Measurements from ENCODE around the gene SEPTIN6.

Gene SEPTIN6

DNA sequence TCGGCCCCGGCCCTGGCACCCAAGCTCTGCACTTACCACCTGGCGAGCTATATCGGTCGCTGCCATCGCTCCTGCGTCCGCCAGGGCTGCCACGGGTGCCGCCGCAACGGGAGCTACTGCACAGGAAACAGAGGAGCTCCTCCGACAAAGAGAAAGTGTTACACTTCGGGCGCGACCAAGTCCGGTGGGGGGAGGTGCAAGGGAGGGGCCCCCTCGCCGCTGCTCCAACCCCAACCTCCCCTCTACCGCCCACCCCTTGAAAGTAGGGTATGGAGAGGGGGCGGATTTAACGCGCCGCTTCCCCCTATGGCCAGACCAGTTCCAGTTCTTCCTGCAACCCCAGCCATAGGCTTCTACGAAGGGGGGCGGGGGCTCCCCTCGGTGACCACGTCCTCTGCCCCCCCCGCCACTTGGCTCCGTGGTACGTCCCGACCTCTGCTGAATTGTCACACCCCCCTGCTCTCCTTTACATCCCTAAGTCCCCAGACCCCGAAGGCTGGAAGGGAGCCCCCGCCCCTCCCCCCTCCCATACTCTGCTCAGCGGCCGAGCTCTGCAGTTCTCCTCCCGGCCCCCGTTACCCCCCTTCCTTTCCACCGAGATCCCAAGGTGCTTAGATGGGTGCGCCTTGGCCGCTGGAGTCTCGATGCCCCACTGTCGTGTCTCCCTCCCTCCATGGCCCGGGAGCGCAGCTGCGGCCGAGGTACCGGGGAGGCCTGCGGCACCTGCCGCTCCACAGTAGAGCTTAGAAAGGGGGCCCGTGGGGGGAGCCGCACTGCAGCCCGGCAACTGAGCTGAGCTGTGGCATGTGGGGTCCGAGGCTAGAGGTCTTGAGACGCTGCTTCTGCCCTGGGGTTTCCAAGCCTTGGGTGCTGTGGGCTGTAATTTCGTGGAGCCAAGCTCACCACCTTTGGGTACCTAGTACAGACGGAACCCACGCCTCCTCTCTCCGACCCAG is at the start of gene SEPTIN6:
Gene SEPTIN6, minus strand, starts transcription at position 129 of the 956 bp plus-strand sequence. Its CDS starts 63 bp downstream, at position 66.
- peak; percentile 60 for DNase-seq
- Histone ChIP-seq H3K27ac (peak within 1 kb of the TSS; percentile 52), H3K36me3 (replicated peaks) (no peaks in the 10 kb centered on the region)

DNA sequence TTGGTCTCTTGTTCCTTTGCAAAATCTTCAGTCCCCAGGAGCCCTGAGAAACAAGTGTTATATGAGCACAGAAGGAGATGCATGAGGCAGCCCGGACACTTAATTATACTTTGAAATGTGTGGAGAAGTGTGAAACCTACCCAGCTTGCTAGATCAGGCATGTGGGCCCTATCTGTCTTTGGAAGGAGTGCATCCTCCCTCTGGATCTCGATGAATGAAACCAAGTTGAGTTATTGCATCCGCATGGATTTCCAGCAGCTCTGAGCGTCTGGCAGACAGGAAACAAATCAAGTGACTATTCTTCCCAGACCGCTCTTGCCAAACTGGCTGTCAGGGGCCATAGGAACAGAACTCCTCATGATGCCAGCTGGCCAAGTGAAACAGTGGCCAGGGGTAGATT is 45.8 kb upstream of the SEPTIN6 start:
- Histone ChIP-seq H3K4me3 (ENCODE audit: low read depth, low read length) (no peak overlapping the region), H3K27me3 (replicated peaks) (no peaks in the 10 kb centered on the region), H3K36me3 (replicated peaks) (no peaks in the 10 kb centered on the region), H3K27ac (no peak overlapping the region)
- DNase-seq = no peak
- in situ Hi-C loops (cut with HindIII; ENCODE audit: low pct_ligation_motif_present, low sequenced_read_pairs) = no loop called here
- TF ChIP-seq, protein P1, sequence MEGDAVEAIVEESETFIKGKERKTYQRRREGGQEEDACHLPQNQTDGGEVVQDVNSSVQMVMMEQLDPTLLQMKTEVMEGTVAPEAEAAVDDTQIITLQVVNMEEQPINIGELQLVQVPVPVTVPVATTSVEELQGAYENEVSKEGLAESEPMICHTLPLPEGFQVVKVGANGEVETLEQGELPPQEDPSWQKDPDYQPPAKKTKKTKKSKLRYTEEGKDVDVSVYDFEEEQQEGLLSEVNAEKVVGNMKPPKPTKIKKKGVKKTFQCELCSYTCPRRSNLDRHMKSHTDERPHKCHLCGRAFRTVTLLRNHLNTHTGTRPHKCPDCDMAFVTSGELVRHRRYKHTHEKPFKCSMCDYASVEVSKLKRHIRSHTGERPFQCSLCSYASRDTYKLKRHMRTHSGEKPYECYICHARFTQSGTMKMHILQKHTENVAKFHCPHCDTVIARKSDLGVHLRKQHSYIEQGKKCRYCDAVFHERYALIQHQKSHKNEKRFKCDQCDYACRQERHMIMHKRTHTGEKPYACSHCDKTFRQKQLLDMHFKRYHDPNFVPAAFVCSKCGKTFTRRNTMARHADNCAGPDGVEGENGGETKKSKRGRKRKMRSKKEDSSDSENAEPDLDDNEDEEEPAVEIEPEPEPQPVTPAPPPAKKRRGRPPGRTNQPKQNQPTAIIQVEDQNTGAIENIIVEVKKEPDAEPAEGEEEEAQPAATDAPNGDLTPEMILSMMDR (IDR thresholded peaks at IDR 0.05; ENCODE audit: low read depth, low read length, missing control alignments) = no peak

More for the DNA sequence above, at the start of gene SEPTIN6:
- in situ Hi-C loops (cut with HindIII; ENCODE audit: low pct_ligation_motif_present, low sequenced_read_pairs) = no loop called here
- Histone ChIP-seq H3K27me3 (replicated peaks) (no peaks in the 10 kb centered on the region), H3K4me3 (ENCODE audit: low read depth, low read length) (peak within 1 kb of the TSS; percentile 70)
- TF ChIP-seq, protein P1 (IDR thresholded peaks at IDR 0.05; ENCODE audit: low read depth, low read length, missing control alignments) = peak; percentile 24

DNA sequence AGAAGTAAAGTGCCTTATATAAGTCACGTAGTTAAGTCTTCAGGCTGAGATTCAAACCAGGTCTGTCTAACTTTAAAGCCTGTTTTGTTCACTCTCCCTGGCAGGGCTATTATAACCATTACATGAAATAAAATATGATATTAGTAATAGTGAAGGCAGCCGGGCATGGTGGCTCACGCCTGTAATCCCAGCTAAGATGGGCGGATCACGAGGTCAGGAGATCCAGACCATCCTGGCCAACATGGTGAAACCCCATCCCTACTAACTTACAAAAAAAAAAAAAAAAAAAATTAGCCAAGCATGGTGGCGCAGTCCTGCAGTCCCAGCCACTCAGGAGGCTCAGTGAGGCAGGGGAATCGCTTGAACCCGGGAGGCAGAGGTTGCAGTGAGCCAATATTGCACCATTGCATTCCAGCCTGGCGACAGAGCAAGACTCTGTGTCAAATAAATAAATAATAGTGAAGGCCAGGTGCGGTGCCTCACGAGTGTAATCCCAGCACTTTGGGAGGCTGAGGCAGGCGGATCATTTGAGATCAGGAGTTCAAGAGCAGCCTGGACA is 43.3 kb upstream of the SEPTIN6 start:
- Histone ChIP-seq H3K4me3 (ENCODE audit: low read depth, low read length) (no peak overlapping the region), H3K27ac (no peak overlapping the region), H3K27me3 (replicated peaks) (no peaks in the 10 kb centered on the region), H3K36me3 (replicated peaks) (no peaks in the 10 kb centered on the region)
- in situ Hi-C loops (cut with HindIII; ENCODE audit: low pct_ligation_motif_present, low sequenced_read_pairs) = no loop called here
- TF ChIP-seq, protein P1 (IDR thresholded peaks at IDR 0.05; ENCODE audit: low read depth, low read length, missing control alignments) = no peak
- no peak for DNase-seq

GRCh38 chrX:119735467-119735866 is 42.5 kb upstream of the SEPTIN6 start:
- no peak for DNase-seq
- H3K4me3 ChIP-seq (ENCODE audit: low read depth, low read length) = no peak overlapping the region
- no peaks in the 10 kb centered on the region for H3K27me3 ChIP-seq (replicated peaks)
- H3K36me3 ChIP-seq (replicated peaks) = no peaks in the 10 kb centered on the region
- in situ Hi-C loops (cut with HindIII; ENCODE audit: low pct_ligation_motif_present, low sequenced_read_pairs) = no loop called here
- TF ChIP-seq, protein P1 (IDR thresholded peaks at IDR 0.05; ENCODE audit: low read depth, low read length, missing control alignments) = no peak
- no peak overlapping the region for H3K27ac ChIP-seq

DNA sequence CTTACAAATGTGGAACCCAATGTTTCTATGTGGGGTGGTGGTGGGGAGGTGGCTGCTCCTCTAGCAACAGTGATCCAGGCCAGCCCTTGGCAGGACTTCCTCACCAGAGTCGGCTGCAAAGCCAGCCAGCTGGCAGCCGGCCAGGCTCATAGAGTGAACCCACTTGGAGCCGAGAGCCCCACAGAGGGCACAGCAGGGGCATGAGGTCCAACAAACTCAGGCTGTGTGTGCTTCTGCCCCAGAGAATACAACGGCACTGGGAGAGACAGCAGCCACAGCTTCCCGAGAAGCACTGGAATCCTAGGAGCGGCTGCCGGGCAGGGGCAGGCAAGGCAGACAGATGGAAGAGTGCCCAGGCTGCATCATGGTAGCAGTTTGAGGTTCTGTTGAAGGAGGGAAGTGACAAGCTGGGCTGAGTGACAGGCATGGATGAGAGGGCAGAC is 42.0 kb upstream of the SEPTIN6 start:
- DNase-seq = no peak
- Histone ChIP-seq H3K27me3 (replicated peaks) (no peaks in the 10 kb centered on the region), H3K4me3 (ENCODE audit: low read depth, low read length) (no peak overlapping the region), H3K36me3 (replicated peaks) (no peaks in the 10 kb centered on the region), H3K27ac (no peak overlapping the region)
- TF ChIP-seq, protein P1 (IDR thresholded peaks at IDR 0.05; ENCODE audit: low read depth, low read length, missing control alignments) = no peak
- in situ Hi-C loops (cut with HindIII; ENCODE audit: low pct_ligation_motif_present, low sequenced_read_pairs) = no loop called here

All from brain microvascular endothelial cell (primary cell).